GM21737 (cell line): ENCODE measurements around the gene BPIFA1.

ENCODE experiments used
- ATAC-seq: cut with Tn5 transposase; IDR thresholded peaks from one replicate; pipeline ENCODE4 v1.9.1; 2021; ENCODE audit warnings: mild to moderate bottlenecking, moderate library complexity; ENCODE audit not compliant: unreplicated experiment

The BPIFA1 gene

DNA sequence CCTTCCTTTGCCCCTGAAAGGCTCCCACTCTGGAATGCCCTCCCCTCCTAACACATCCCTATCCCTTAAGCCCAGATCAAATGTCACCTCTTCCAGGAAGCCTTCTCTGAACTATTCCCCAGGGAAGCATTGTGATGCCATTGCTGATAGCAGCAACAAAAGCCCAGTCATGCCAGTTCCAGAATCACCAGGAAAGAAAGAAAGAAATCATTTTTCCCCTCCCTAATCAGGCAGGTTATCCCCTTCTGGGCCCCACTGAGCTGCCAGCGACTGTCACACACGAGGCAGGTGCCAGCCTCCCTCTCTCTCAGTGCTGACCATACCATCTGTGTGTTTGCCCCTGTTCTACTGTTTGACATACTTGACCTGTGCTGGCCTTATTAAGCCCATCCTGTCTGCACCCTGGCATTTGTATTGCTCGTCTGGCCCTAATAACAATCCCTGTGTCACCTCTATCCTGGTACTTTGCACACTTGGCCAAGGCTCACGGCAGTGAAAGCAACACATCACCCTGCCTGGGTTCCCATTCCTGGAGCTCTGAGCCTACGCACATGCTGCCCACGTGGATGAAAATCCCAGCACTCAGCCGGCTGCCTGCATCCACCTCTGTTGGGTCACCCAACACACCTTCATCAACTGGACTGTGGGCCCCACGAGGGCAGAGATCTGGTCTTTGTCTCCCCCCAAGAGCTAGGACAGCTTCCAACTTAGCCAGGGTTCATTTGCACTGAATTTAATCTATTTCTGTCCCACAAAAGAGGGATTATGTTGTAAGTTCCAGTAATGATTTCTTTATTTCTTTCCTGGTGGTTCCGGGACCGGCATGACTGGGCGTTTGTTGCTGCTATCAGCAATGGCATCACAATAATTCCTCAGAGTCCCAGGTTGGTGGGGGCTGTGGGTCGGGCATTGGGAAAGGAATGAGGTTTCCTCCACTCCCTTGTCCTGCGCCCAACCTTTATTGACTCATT lies 42.0 kb downstream of the BPIFA1 start:
- ATAC-seq = no peak

GRCh38 chr20:33278700-33279099 lies 42.9 kb downstream of the BPIFA1 start:
- no peak for ATAC-seq

GRCh38 chr20:33279261-33279910 lies 43.6 kb downstream of the BPIFA1 start:
- no peak for ATAC-seq

DNA sequence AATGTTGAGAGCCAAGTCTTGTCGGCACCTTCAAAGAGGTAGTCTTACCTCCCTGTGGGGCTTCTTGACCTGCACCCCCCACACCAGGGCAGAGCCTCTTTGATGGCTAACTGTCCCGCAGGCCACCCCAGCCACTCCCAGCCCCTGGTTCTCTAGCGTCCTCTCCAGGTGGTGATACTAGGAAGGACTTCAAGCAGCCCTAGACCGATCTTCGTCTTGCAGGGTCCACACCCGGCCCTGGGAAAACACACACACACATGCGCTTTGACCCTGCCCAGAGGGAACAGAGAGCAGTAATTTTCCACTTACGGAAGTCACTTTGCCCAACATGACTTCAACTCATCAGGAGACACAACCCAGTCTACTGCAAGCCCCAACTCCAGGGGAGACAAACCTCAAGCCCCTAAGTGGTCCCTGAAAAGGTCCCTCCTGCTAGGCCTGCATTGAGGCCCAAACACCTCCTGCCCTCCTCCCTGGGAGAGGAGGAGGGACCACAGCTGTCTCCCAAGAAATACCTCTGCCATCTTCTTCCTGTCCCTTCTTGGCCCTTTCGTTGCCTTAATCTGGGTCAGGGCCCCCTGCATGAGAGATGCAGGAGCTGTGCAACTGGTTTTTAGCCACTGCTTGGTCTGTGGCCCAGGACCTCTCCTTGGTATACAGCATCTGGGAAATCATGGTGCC lies 44.3 kb downstream of the BPIFA1 start:
- no peak for ATAC-seq

DNA sequence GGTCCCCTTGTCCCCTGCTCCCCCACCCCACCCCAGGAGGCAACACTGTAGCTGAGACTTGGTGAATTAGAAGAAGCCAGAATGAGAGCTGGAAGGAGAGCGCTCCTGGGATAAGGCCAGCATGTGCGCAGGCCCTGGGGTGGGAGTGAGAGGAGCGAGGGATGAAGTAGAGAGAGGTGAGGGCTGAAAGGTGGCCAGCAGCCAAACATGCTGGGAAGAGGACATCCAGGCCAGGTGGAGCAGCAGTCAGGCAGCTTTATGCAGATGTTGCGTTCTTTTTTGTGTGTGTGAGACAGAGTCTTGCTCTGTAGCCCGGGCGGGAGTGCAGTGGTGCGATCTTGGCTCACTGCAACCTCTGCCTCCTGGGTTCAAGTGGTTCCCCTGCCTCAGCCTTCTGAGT lies 45.0 kb downstream of the BPIFA1 start:
- no peak for ATAC-seq

DNA sequence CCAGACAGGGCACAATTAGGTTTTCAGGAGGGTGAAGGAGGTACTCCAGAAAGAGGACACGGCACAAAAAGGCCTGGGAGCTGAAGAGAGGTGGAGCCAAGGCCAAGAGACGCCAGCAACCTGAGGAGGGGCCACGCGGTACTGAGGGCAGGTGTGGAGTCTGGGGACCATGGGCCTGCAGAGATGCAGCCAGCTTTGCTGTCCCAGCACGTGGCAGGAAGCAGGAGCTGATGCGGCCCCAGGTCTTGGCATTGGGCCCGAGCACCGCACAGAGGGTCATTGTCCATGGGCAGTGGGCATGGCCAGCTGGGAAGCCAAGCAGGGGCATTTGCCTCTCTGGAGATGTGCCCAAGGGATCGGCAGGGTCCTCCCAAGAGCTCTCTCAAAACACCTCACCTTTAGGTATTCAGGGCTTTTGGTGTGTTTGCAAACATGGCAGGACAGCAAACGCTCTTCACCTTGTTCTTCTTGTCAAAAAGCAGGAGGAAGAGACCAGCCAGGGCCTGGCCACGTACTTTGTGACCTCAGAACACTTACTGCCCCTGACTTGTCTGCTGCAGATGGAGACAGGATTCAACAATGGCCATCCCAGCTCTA lies 45.9 kb downstream of the BPIFA1 start:
- no peak for ATAC-seq

- no peak for ATAC-seq
Measured at GRCh38 chr20:33282196-33282934, 46.6 kb downstream of the BPIFA1 start.

GRCh38 chr20:33282991-33283555 lies 47.3 kb downstream of the BPIFA1 start, which contains the start of gene BPIFB1:
Gene BPIFB1 (plus strand): TSS chr20:33283214. CDS start chr20:33286074, 2,860 bp downstream.
- no peak for ATAC-seq

DNA sequence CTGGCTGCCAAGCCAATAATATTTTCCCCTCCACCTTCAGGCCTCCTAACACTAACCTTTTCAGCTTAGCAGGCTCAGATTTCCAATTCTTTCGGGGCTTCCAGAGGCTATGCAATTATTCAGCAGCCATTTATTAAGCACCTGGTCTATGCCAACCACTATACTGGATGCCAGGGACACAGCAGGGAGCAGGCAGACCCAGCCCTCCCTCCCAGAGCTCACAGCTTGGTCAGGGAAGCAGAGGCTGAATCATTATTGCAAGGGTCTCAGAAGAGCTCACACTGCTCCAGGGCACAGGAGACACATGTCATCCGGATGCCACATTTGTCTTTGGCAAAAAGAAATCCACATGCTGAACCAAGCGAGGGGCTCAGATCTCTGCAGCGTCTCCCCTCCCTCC lies 48.5 kb downstream of the BPIFA1 start:
- no peak for ATAC-seq

DNA sequence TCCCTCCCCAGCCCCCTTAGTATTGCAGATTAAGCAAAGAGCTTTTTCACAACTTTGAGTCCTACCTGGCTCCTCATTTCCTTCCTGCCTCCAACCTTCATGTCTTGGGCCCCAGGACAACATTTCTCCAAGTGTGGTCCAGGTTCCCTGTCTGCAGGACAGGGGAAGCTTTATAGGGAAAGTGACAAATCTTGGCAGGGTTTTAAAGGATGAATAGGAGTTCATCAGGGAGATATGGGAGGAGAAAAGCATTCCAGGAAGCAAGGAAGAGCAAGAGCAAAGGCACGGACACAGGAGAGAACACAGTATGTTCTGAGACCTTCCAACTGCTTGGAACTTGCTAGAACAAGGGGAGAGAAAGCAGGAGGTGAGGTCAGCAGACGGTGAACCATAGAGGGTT lies 49.1 kb downstream of the BPIFA1 start:
- ATAC-seq = no peak

DNA sequence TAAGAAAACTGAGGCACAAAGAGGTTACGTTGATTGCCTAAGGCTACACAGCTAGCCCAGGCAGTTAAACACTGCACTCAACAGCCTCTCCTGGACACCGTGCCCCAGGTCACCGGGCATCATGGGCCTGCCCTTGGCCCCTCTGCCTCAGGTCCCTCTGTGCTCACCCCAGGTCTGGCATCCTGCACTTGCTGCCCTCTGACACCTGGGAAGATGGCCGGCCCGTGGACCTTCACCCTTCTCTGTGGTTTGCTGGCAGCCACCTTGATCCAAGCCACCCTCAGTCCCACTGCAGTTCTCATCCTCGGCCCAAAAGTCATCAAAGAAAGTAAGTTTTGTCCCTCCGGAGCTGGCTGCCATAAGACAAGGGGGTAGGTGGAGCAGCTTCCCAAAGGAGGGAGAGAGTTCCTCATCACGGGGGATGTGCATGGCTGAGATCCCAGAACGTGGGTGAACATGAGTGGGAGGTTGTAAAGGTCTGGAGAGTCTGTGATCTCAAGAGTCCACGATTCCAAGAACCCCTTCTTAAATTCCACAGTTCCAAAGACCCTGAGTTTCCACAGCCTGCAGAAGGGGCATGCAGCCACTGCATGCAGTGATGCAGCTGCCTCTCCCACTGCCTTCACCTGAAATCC lies 50.2 kb downstream of the BPIFA1 start:
- no peak for ATAC-seq

DNA sequence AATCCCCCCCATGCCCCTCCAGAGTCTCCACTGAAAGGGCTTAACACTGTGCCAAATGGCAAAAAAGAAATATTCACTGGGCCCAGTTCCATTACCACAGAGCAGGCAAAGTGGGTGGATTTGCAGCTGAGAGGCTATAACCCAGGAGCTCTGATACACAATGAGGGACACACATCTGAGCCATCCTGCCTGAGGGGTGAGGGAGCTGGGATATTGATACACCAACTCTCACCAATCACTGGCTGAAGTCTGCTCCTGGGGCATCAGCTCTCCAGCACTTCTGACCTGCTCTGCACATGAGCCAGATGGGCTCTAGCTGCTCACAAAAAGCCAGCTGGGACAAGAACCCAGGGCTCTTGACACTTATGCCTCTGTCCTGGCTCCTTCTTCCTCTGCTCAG lies 52.1 kb downstream of the BPIFA1 start:
- no peak for ATAC-seq

DNA sequence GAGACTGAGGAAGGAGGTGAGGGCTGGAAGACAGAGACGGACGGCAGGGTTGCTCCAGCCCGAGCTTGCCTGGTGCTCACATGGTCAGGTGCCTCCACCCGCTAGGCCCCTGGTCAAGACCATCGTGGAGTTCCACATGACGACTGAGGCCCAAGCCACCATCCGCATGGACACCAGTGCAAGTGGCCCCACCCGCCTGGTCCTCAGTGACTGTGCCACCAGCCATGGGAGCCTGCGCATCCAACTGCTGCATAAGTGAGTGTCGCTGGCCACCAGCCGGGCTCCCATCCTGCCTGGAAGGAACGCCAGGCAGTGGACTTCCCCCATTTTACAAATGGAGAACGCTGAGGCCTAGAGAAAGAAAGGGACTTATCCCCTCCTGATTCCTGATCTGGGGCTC lies 55.1 kb downstream of the BPIFA1 start:
- no peak for ATAC-seq

DNA sequence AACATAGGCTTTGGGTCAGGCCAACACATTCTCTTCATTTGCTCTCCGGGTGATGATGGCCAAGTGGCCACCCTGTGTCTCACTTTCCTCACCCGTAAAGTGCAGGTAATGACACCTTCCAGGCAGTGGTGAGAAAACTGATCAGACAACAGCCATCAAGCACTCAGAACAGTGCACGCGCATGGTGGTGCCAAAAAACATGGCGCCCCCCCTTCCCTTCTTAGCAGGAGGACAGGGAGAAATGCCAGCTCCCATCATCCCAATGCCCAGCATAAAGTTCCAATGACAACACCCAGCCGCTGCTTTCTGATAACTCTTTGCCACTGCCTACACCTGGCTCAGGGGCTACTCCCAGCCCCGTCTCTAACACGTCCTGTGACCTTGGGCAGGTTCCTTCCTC lies 55.6 kb downstream of the BPIFA1 start:
- no peak for ATAC-seq

GRCh38 chr20:33291830-33292355 lies 56.1 kb downstream of the BPIFA1 start:
- no peak for ATAC-seq
